Activated naive CD8-positive, alpha-beta T cell treated with anti-CD3 and anti-CD28 coated beads, Interleukin-2, amount 50 U/mL, for 16 hours (primary cell): Measurements from ENCODE around the gene CCDC51.
"Not testable (repeated sequence)": the region's sequence is repeated elsewhere in the genome, so short reads cannot be mapped to it uniquely, and the experiment has no call there.

Experiments
- DNase-seq: peaks from one replicate; pipeline ENCODE4 v3.0.0-alpha.2; 2020; ENCODE audit warnings: low read depth, low spot score

The CCDC51 gene

GRCh38 chr3:48405971-48406370, 33.9 kb downstream of the CCDC51 start:
- no peak for DNase-seq

- DNase-seq = no peak
Measured at GRCh38 chr3:48405343-48405881, 34.5 kb downstream of the CCDC51 start.

GRCh38 chr3:48404440-48405342, 35.2 kb downstream of the CCDC51 start:
- DNase-seq = no peak

- DNase-seq = no peak
Measured at GRCh38 chr3:48403533-48404439, 36.1 kb downstream of the CCDC51 start.

GRCh38 chr3:48402907-48403306, 37.0 kb downstream of the CCDC51 start:
- DNase-seq = no peak

GRCh38 chr3:48402281-48402732, 37.6 kb downstream of the CCDC51 start:
- no peak for DNase-seq

GRCh38 chr3:48401434-48401901, 38.5 kb downstream of the CCDC51 start:
- DNase-seq = not testable (repeated sequence)

GRCh38 chr3:48400824-48401433, 39.0 kb downstream of the CCDC51 start:
- DNase-seq = no peak

- DNase-seq = no peak
Measured at GRCh38 chr3:48399387-48400172, 40.3 kb downstream of the CCDC51 start.

GRCh38 chr3:48398701-48399386, 41.1 kb downstream of the CCDC51 start:
- DNase-seq = no peak

GRCh38 chr3:48397767-48398681, 41.9 kb downstream of the CCDC51 start:
- DNase-seq = no peak

GRCh38 chr3:48395714-48396113, 44.2 kb downstream of the CCDC51 start:
- DNase-seq = no peak

- no peak for DNase-seq
Measured at GRCh38 chr3:48394391-48394790, 45.5 kb downstream of the CCDC51 start.

GRCh38 chr3:48388966-48389365, 51.0 kb downstream of the CCDC51 start:
- DNase-seq = no peak

GRCh38 chr3:48387634-48388033, 52.3 kb downstream of the CCDC51 start:
- DNase-seq = no peak
